ENCODE results near the gene STAG1. TPM values are rescaled to one million over a fixed set of nuclear protein-coding genes. Genes with fewer than 3 reads are reported as not detected.

Gene STAG1
- total and polyA plus RNA-seq, 2 experiments from 2014 or later: 9.0 to 21.9 TPM

DNA sequence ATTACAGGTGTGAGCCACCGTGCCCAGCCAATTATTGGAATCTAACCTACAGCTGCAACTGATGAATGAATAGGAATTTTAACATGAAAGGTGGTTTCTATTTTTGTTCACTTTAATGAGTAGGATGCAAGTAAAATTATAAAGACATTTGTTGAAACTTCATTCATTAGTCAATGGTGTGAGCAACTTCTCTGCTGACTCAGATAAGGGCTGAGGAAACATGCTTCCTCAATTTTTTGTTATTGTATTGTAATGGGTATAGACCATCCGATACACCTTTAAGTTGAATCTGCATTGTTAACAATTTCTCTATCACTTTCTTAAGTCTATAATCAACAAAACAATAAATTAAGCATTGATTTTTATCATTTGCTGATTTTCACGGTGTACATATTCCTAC lies 127.8 kb downstream of the STAG1 start:
- DNase-seq (ENCODE audit: low spot score) (no peak), ATAC-seq (no peak)
- Histone ChIP-seq H3K27me3 (ENCODE audit: insufficient read depth) (no peaks in the 10 kb centered on the region), H3K4me1 (ENCODE audit: insufficient read depth) (peaks cover 8% of the 10 kb centered on the region; the same call in 1 of the 2 replicates), H2AFZ (no peak overlapping the region), H3F3A (replicated peaks; ENCODE audit: low read depth) (no peaks in the 10 kb centered on the region), H3K36me3 (ENCODE audit: insufficient read depth) (no peaks in the 10 kb centered on the region), H3K4me2 (no peak overlapping the region), H3K27ac (ENCODE audit: low read depth) (no peak overlapping the region), H3K9me2 (ENCODE audit: insufficient read depth) (no peaks in the 10 kb centered on the region), H4K20me1 (replicated peaks; ENCODE audit: insufficient read depth) (no peaks in the 10 kb centered on the region), H3K79me2 (replicated peaks; ENCODE audit: insufficient read depth) (peaks cover 33% of the 10 kb centered on the region), H3K4me3 (no peak overlapping the region)
- Mint-ChIP-seq H3K27ac (no peak overlapping the region), H3K27me3 (ENCODE audit: insufficient read depth, low read depth, poor library complexity) (no peaks in the 10 kb centered on the region), H3K9me3 (no peaks in the 10 kb centered on the region), H3K4me1 (peaks cover 10% of the 10 kb centered on the region), H3K36me3 (ENCODE audit: low read depth) (peaks cover 4% of the 10 kb centered on the region; the same call in 2 of the 3 replicates), H3K4me3 (no peak overlapping the region)
- TF ChIP-seq POLR2AphosphoS5 (IDR thresholded peaks at IDR 0.05; ENCODE audit: low read depth): no peak
- no peak for TF ChIP-seq CREB1 (CRISPR knock-in tag; IDR thresholded peaks at IDR 0.05; ENCODE audit: low read depth)
- no peak for TF ChIP-seq ZNF114 (CRISPR knock-in tag; IDR thresholded peaks at IDR 0.05)
- no peak for TF ChIP-seq STAT1 (IDR thresholded peaks at IDR 0.05; ENCODE audit: unreplicated experiment)
- TF ChIP-seq, protein P1, sequence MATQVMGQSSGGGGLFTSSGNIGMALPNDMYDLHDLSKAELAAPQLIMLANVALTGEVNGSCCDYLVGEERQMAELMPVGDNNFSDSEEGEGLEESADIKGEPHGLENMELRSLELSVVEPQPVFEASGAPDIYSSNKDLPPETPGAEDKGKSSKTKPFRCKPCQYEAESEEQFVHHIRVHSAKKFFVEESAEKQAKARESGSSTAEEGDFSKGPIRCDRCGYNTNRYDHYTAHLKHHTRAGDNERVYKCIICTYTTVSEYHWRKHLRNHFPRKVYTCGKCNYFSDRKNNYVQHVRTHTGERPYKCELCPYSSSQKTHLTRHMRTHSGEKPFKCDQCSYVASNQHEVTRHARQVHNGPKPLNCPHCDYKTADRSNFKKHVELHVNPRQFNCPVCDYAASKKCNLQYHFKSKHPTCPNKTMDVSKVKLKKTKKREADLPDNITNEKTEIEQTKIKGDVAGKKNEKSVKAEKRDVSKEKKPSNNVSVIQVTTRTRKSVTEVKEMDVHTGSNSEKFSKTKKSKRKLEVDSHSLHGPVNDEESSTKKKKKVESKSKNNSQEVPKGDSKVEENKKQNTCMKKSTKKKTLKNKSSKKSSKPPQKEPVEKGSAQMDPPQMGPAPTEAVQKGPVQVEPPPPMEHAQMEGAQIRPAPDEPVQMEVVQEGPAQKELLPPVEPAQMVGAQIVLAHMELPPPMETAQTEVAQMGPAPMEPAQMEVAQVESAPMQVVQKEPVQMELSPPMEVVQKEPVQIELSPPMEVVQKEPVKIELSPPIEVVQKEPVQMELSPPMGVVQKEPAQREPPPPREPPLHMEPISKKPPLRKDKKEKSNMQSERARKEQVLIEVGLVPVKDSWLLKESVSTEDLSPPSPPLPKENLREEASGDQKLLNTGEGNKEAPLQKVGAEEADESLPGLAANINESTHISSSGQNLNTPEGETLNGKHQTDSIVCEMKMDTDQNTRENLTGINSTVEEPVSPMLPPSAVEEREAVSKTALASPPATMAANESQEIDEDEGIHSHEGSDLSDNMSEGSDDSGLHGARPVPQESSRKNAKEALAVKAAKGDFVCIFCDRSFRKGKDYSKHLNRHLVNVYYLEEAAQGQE (IDR thresholded peaks at IDR 0.05; ENCODE audit: unreplicated experiment): no peak
- no peak for TF ChIP-seq EZH2phosphoT487 (IDR thresholded peaks at IDR 0.05; ENCODE audit: unreplicated experiment)
- TF ChIP-seq NANOG (IDR thresholded peaks at IDR 0.05; ENCODE audit: borderline replicate concordance): no peak
- TF ChIP-seq JUNB (IDR thresholded peaks at IDR 0.05; ENCODE audit: unreplicated experiment): no peak
- TF ChIP-seq, protein P2, sequence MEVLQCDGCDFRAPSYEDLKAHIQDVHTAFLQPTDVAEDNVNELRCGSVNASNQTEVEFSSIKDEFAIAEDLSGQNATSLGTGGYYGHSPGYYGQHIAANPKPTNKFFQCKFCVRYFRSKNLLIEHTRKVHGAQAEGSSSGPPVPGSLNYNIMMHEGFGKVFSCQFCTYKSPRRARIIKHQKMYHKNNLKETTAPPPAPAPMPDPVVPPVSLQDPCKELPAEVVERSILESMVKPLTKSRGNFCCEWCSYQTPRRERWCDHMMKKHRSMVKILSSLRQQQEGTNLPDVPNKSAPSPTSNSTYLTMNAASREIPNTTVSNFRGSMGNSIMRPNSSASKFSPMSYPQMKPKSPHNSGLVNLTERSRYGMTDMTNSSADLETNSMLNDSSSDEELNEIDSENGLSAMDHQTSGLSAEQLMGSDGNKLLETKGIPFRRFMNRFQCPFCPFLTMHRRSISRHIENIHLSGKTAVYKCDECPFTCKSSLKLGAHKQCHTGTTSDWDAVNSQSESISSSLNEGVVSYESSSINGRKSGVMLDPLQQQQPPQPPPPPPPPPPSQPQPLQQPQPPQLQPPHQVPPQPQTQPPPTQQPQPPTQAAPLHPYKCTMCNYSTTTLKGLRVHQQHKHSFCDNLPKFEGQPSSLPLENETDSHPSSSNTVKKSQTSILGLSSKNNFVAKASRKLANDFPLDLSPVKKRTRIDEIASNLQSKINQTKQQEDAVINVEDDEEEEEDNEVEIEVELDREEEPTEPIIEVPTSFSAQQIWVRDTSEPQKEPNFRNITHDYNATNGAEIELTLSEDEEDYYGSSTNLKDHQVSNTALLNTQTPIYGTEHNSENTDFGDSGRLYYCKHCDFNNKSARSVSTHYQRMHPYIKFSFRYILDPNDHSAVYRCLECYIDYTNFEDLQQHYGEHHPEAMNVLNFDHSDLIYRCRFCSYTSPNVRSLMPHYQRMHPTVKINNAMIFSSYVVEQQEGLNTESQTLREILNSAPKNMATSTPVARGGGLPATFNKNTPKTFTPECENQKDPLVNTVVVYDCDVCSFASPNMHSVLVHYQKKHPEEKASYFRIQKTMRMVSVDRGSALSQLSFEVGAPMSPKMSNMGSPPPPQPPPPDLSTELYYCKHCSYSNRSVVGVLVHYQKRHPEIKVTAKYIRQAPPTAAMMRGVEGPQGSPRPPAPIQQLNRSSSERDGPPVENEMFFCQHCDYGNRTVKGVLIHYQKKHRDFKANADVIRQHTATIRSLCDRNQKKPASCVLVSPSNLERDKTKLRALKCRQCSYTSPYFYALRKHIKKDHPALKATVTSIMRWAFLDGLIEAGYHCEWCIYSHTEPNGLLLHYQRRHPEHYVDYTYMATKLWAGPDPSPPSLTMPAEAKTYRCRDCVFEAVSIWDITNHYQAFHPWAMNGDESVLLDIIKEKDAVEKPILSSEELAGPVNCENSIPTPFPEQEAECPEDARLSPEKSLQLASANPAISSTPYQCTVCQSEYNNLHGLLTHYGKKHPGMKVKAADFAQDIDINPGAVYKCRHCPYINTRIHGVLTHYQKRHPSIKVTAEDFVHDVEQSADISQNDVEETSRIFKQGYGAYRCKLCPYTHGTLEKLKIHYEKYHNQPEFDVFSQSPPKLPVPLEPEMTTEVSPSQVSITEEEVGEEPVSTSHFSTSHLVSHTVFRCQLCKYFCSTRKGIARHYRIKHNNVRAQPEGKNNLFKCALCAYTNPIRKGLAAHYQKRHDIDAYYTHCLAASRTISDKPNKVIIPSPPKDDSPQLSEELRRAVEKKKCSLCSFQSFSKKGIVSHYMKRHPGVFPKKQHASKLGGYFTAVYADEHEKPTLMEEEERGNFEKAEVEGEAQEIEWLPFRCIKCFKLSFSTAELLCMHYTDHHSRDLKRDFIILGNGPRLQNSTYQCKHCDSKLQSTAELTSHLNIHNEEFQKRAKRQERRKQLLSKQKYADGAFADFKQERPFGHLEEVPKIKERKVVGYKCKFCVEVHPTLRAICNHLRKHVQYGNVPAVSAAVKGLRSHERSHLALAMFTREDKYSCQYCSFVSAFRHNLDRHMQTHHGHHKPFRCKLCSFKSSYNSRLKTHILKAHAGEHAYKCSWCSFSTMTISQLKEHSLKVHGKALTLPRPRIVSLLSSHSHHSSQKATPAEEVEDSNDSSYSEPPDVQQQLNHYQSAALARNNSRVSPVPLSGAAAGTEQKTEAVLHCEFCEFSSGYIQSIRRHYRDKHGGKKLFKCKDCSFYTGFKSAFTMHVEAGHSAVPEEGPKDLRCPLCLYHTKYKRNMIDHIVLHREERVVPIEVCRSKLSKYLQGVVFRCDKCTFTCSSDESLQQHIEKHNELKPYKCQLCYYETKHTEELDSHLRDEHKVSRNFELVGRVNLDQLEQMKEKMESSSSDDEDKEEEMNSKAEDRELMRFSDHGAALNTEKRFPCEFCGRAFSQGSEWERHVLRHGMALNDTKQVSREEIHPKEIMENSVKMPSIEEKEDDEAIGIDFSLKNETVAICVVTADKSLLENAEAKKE (CRISPR knock-in tag; IDR thresholded peaks at IDR 0.05): no peak
- no peak for TF ChIP-seq EZH2 (IDR thresholded peaks at IDR 0.05; ENCODE audit: low read depth, unreplicated experiment)
- TF ChIP-seq ZNF331 (CRISPR knock-in tag; IDR thresholded peaks at IDR 0.05; ENCODE audit: low read depth): no peak
- TF ChIP-seq, protein P3, sequence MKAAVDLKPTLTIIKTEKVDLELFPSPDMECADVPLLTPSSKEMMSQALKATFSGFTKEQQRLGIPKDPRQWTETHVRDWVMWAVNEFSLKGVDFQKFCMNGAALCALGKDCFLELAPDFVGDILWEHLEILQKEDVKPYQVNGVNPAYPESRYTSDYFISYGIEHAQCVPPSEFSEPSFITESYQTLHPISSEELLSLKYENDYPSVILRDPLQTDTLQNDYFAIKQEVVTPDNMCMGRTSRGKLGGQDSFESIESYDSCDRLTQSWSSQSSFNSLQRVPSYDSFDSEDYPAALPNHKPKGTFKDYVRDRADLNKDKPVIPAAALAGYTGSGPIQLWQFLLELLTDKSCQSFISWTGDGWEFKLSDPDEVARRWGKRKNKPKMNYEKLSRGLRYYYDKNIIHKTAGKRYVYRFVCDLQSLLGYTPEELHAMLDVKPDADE (IDR thresholded peaks at IDR 0.05): no peak
